K562 (cell line): ENCODE measurements around the gene BHLHE40. TPM values are rescaled to one million over a fixed set of nuclear protein-coding genes. Genes with fewer than 3 reads are reported as not detected.

Source experiments
- ATF4 ChIP-seq: fragments of 450-650 bp; formaldehyde crosslinking; IDR thresholded peaks from 2 replicates; pipeline ENCODE4 v1.4.0; 2022; ENCODE audit warnings: mild to moderate bottlenecking, moderate library complexity
- FOXK1 ChIP-seq: sonication (generic); formaldehyde crosslinking; IDR thresholded peaks from 2 replicates; pipeline ENCODE4 v1.8.0; 2022; ENCODE audit warnings: missing genetic modification reagents, mild to moderate bottlenecking, borderline replicate concordance
- GTF2B ChIP-seq: IDR thresholded peaks from 2 replicates; pipeline ENCODE4 v1.6.1; 2011; ENCODE audit not compliant: insufficient read length; ENCODE audit errors: extremely low read depth
- GTF2E2 ChIP-seq: fragments of 200-800 bp; sonication (Bioruptor generic); IDR thresholded peaks from 2 replicates; pipeline ENCODE4 v1.6.1; 2016; ENCODE audit warnings: missing genetic modification characterization, missing compliant biosample characterization
- HDAC8 ChIP-seq: fragments of 450-650 bp; IDR thresholded peaks from 2 replicates; pipeline ENCODE4 v1.6.1; 2016; ENCODE audit warnings: mild to moderate bottlenecking, missing genetic modification characterization, moderate library complexity, missing compliant biosample characterization
- HNRNPK ChIP-seq: fragments of 200-400 bp; formaldehyde crosslinking; IDR thresholded peaks from one replicate; pipeline ENCODE4 v1.6.1; 2018; ENCODE audit warnings: mild to moderate bottlenecking, low read depth, low read length; ENCODE audit not compliant: poor library complexity, severe bottlenecking
- JUNB ChIP-seq: fragments of 450-650 bp; formaldehyde crosslinking; conservative IDR thresholded peaks from 2 replicates; pipeline ENCODE4 v1.4.0; 2020; ENCODE audit warnings: mild to moderate bottlenecking
- KLF16 ChIP-seq: IDR thresholded peaks from 2 replicates; pipeline ENCODE4 v1.6.1; 2016; ENCODE audit warnings: antibody characterized with exemption
- LCOR ChIP-seq: sonication (generic); formaldehyde crosslinking; IDR thresholded peaks from 2 replicates; pipeline ENCODE4 v1.8.0; 2022; ENCODE audit warnings: mild to moderate bottlenecking, missing genetic modification reagents
- MAX ChIP-seq: sonication (generic); formaldehyde crosslinking; IDR thresholded peaks from 2 replicates; pipeline ENCODE4 v1.9.0; 2022; ENCODE audit warnings: mild to moderate bottlenecking, missing genetic modification reagents
- MECOM ChIP-seq: fragments of 250-450 bp; sonication (Bioruptor Pico); IDR thresholded peaks from 2 replicates; pipeline ENCODE4 v1.8.0; 2022; ENCODE audit warnings: inconsistent platforms
- MXD1 ChIP-seq: fragments of 250-450 bp; sonication (Bioruptor Pico); IDR thresholded peaks from 2 replicates; pipeline ENCODE4 v1.8.0; 2021; ENCODE audit warnings: borderline replicate concordance, mild to moderate bottlenecking, moderate library complexity; ENCODE audit not compliant: poor library complexity, severe bottlenecking
- MYC ChIP-seq, 2 experiments: fragments of 250-450 bp in 1 of 2; sonication (Bioruptor Pico) in 1 of 2; IDR thresholded peaks; 2 replicates each; pipeline versions ENCODE4 v1.5.1 to v1.6.1; 2012 to 2021; ENCODE audit warnings: low read depth in 2 of 2, borderline replicate concordance in 1 of 2, improper control_type of control experiment in 1 of 2, low read length in 1 of 2, mild to moderate bottlenecking in 1 of 2, moderate library complexity in 1 of 2
- NCOA1 ChIP-seq: fragments of 450-650 bp; IDR thresholded peaks from 2 replicates; pipeline ENCODE4 v1.6.1; 2016; ENCODE audit warnings: low read depth
- NFYB ChIP-seq: IDR thresholded peaks from 2 replicates; pipeline ENCODE4 v1.6.1; 2011; ENCODE audit warnings: mild to moderate bottlenecking, moderate library complexity; ENCODE audit not compliant: insufficient read length; ENCODE audit errors: extremely low read depth
- POLR2B ChIP-seq: fragments of 450-650 bp; IDR thresholded peaks from 2 replicates; pipeline ENCODE4 v1.6.1; 2018; ENCODE audit warnings: low read depth; ENCODE audit not compliant: partially characterized antibody
- TAL1 ChIP-seq: fragments of 450-650 bp; IDR thresholded peaks from 2 replicates; pipeline ENCODE4 v1.6.1; 2016; ENCODE audit warnings: mild to moderate bottlenecking
- TARDBP ChIP-seq: fragments of 450-650 bp; IDR thresholded peaks from 2 replicates; pipeline ENCODE4 v1.6.1; 2016
- TEAD4 ChIP-seq, 2 experiments: sonication (generic) in 1 of 2; formaldehyde crosslinking in 1 of 2; IDR thresholded peaks; 2 replicates each; pipeline versions ENCODE4 v1.6.1 to v1.8.0; 2012 to 2022; ENCODE audit warnings: borderline replicate concordance in 1 of 2, inconsistent platforms in 1 of 2, low read length in 1 of 2, mild to moderate bottlenecking in 1 of 2, missing genetic modification reagents in 1 of 2
- TRIM24 ChIP-seq, 2 experiments: fragments of 450-650 bp; IDR thresholded peaks; 2 replicates each; pipeline ENCODE4 v1.6.1; 2016
- ZNF124 ChIP-seq: sonication (generic); formaldehyde crosslinking; IDR thresholded peaks from 2 replicates; pipeline ENCODE4 v1.8.1; 2022; ENCODE audit warnings: missing genetic modification reagents
- ZNF133 ChIP-seq: fragments of 250-450 bp; sonication (Bioruptor Pico); IDR thresholded peaks from 2 replicates; pipeline ENCODE4 v1.4.0; 2020; ENCODE audit warnings: mild to moderate bottlenecking
- ZNF146 ChIP-seq: IDR thresholded peaks from one replicate; pipeline ENCODE4 v1.6.1; 2018; ENCODE audit warnings: missing compliant biosample characterization; ENCODE audit not compliant: unreplicated experiment
- ZNF253 ChIP-seq: fragments of 250-450 bp; sonication (Bioruptor Pico); conservative IDR thresholded peaks from 2 replicates; pipeline ENCODE4 v1.6.1; 2021; ENCODE audit warnings: mild to moderate bottlenecking
- ZNF354B ChIP-seq: fragments of 250-450 bp; sonication (Bioruptor Pico); IDR thresholded peaks from 2 replicates; pipeline ENCODE4 v1.4.0; 2020
- ZNF444 ChIP-seq: fragments of 250-450 bp; sonication (Bioruptor Pico); IDR thresholded peaks from 2 replicates; pipeline ENCODE4 v1.4.0; 2020; ENCODE audit warnings: mild to moderate bottlenecking, moderate library complexity
- ZSCAN32 ChIP-seq: fragments of 450-650 bp; formaldehyde crosslinking; IDR thresholded peaks from 2 replicates; pipeline ENCODE4 v1.4.0; 2020; ENCODE audit warnings: mild to moderate bottlenecking, moderate library complexity
- polyA plus RNA-seq, 8 experiments: library from polyadenylated mRNA; depleted of rRNA in 4 of 8; stranded (reverse) in 5 of 8; unstranded in 3 of 8; fragments of >200 nt; fragmentation: Nextera tagmentation in 2 of 8; fragmentation: Illumina TruSeq in 1 of 8; extraction: Ambion mirVana in 2 of 8; extraction: Trizol in 1 of 8; gene quantifications; 2 replicates each; pipeline versions ENCODE4 v1.2.1 to v1.2.3, GENCODE V29; 2011 to 2014; ENCODE audit warnings: inconsistent platforms in 1 of 8, missing spikeins in 1 of 8
- total RNA-seq, 7 experiments: library from RNA; depleted of rRNA in 6 of 7; stranded (reverse); fragments of >200 nt in 6 of 7; fragmentation: Illumina TruSeq in 2 of 7; extraction: Trizol in 2 of 7; gene quantifications; 2 replicates each; pipeline versions ENCODE4 v1.2.1 to v1.2.3, GENCODE V29; 2011 to 2021; ENCODE audit warnings: low replicate concordance in 1 of 7

BHLHE40 gene
- total and polyA plus RNA-seq, 9 of the 15 experiments (the other 6 are each of a cell fraction or from before 2014, with no cell fraction given): 12.0 to 83.9 (median 31.4) TPM

GRCh38 chr3:4980229-4981203, 1.3 kb downstream of the BHLHE40 start (continued):
- TF ChIP-seq ZNF444 (CRISPR knock-in tag) (no peak), LCOR (peak; percentile 71), HNRNPK (no peak), NCOA1 (peak; percentile 33; the same call in 1 of the 2 replicates), ZNF354B (no peak), ATF4 (CRISPR knock-in tag) (peak; percentile 50; the same call in 1 of the 2 replicates), ZNF124 (CRISPR knock-in tag) (no peak), JUNB (CRISPR knock-in tag) (0 out of 2 replicates have a peak, but pooled peaks have one; percentile 6), TEAD4 (IDR thresholded peaks at IDR 0.05; ENCODE audit: low read length) (peak; percentile 53; the same call in 1 of the 2 replicates), TEAD4 (CRISPR knock-in tag; IDR thresholded peaks at IDR 0.05; ENCODE audit: borderline replicate concordance) (no peak), ZNF133 (CRISPR knock-in tag) (no peak), TARDBP (no peak; the same call in 1 of the 2 replicates), ZSCAN32 (CRISPR knock-in tag) (no peak), TRIM24 (IDR thresholded peaks at IDR 0.05) (peak in 1 of 2 experiments; percentile 50; a peak in 2 of 4 replicates), TAL1 (no peak), NFYB (no peak), KLF16 (peak; percentile 83), POLR2B (peak; percentile 64), ZNF253 (0 out of 2 replicates have a peak, but pooled peaks have one; percentile 31), HDAC8 (tag) (no peak), FOXK1 (CRISPR knock-in tag) (peak; percentile 49; the same call in 1 of the 2 replicates), ZNF146 (CRISPR knock-in tag) (no peak), GTF2E2 (tag) (no peak), MECOM (CRISPR knock-in tag) (peak; percentile 40; the same call in 1 of the 2 replicates), MAX (CRISPR knock-in tag) (peak; percentile 50; the same call in 1 of the 2 replicates), GTF2B (no peak), MXD1 (CRISPR knock-in tag) (no peak), MYC (IDR thresholded peaks at IDR 0.05; ENCODE audit: low read depth, low read length) (peak; percentile 86), MYC (CRISPR knock-in tag; IDR thresholded peaks at IDR 0.05; ENCODE audit: borderline replicate concordance, low read depth) (no peak)
